Vagina (tissue), 2 donors: ENCODE measurements around the gene TRNT1.

Experiments
- POLR2A ChIP-seq, 2 donors: fragments of 450-650 bp; IDR thresholded peaks; one replicate each; pipeline ENCODE4 v1.6.1; 2017; ENCODE audit warnings: antibody characterized with exemption in 2 of 2, mild to moderate bottlenecking in 2 of 2, moderate library complexity in 2 of 2
- POLR2AphosphoS5 ChIP-seq, 2 donors: sonication (generic); formaldehyde crosslinking; IDR thresholded peaks; one replicate each; pipeline ENCODE4 v1.9.0; 2017; ENCODE audit warnings: antibody characterized with exemption in 2 of 2, mild to moderate bottlenecking in 2 of 2, low read depth in 1 of 2; ENCODE audit not compliant: insufficient read depth in 1 of 2
- TF ChIP-seq, protein P1 (sequence below), 3 experiments: fragments of 450-650 bp in 2 of 3; fragments of 200-600 bp in 1 of 3; sonication (generic) in 1 of 3; IDR thresholded peaks; one replicate each; pipeline ENCODE4 v1.5.1; 2017 to 2019; ENCODE audit warnings: antibody characterized with exemption in 3 of 3, mild to moderate bottlenecking in 2 of 3, moderate library complexity in 2 of 3

DNA sequence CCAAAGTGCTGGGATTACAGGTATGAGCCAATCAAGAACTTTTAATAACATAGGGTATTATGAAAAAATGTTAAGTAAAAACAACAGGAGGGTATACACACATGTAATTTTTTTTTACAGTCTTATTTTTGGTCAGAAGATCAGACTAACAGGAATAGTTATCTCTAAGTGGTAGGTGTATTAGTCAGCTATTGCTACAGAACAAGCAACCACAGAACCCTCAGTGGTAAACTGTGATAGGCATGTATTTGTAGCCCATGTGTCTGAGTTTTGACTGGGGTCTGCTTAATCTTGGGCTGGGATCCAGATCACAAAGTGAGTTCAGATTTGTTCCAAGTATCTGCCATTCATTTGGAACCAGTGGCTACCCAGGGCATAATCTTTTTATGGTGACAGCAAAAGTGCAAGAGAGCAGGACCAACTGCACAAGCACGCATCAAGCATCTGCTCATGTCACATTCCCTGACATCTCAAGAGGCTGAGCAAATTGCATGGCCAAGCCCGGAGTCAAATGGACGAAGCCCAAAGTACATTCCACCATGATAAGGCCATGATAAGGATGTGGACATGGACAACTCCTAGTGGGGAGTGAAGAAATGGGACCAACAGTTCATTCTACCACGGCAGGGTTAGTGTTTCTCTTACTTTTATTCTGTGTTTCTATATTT, 13.6 kb upstream of the TRNT1 start:
- TF ChIP-seq, protein P1, sequence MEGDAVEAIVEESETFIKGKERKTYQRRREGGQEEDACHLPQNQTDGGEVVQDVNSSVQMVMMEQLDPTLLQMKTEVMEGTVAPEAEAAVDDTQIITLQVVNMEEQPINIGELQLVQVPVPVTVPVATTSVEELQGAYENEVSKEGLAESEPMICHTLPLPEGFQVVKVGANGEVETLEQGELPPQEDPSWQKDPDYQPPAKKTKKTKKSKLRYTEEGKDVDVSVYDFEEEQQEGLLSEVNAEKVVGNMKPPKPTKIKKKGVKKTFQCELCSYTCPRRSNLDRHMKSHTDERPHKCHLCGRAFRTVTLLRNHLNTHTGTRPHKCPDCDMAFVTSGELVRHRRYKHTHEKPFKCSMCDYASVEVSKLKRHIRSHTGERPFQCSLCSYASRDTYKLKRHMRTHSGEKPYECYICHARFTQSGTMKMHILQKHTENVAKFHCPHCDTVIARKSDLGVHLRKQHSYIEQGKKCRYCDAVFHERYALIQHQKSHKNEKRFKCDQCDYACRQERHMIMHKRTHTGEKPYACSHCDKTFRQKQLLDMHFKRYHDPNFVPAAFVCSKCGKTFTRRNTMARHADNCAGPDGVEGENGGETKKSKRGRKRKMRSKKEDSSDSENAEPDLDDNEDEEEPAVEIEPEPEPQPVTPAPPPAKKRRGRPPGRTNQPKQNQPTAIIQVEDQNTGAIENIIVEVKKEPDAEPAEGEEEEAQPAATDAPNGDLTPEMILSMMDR (IDR thresholded peaks at IDR 0.05) = no peak
- no peak for TF ChIP-seq POLR2A (IDR thresholded peaks at IDR 0.05)
- no peak for TF ChIP-seq POLR2AphosphoS5 (IDR thresholded peaks at IDR 0.05; ENCODE audit: insufficient read depth in 1 of 2, low read depth in 1 of 2)
